ENCODE data around the gene ANAPC2.

ANAPC2 gene

DNA sequence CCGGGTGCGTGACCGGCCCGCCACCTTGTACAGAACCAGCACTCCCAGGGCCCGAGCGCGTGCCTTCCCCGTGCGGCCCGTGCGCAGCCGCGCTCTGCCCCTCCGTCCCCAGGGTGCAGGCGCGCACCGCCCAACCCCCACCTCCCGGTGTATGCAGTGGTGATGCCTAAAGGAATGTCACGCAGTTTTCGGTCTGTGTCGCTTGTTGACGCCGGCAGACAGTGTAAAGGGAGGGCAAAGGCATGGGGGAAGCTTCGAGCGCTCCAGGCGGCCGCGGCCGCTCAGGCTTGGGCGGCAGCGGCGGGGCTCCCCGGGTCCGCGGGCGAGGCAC, 19.8 kb downstream of the ANAPC2 start:
- Histone ChIP-seq H3K4me3 (ENCODE audit: low read depth in 1 of 5, low read length in 5 of 5) (peak overlapping the region in 4 of 5 donors; percentile 27 to 66 (median 58)), H3K36me3 (ENCODE audit: control insufficient read depth in 5 of 5, insufficient read depth in 5 of 5, low read length in 5 of 5) (no peaks in the 10 kb centered on the region), H3K9me3 (ENCODE audit: control insufficient read depth in 5 of 5, low read length in 5 of 5) (no peaks in the 10 kb centered on the region), H3K27me3 (ENCODE audit: control insufficient read depth in 5 of 5, insufficient read depth in 4 of 5, low read length in 5 of 5) (peaks cover 50 to 89% (median 73%) of the 10 kb centered on the region in 5 donors), H3K4me1 (ENCODE audit: control insufficient read depth in 5 of 5, insufficient read depth in 5 of 5, low read length in 5 of 5) (peaks cover 0 to 21% (median 16%) of the 10 kb centered on the region in 5 donors), H3K9ac (ENCODE audit: low read length in 5 of 5) (no peak overlapping the region), H3K27ac (ENCODE audit: low read depth, low read length) (no peak overlapping the region)

GRCh38 chr9:137167747-137168572, 20.4 kb downstream of the ANAPC2 start:
- no peak overlapping the region for H3K4me3 ChIP-seq (ENCODE audit: low read depth in 1 of 5, low read length in 5 of 5)
- no peaks in the 10 kb centered on the region for H3K9me3 ChIP-seq (ENCODE audit: control insufficient read depth in 5 of 5, low read length in 5 of 5)
- no peak overlapping the region for H3K9ac ChIP-seq (ENCODE audit: low read length in 5 of 5)
- no peak overlapping the region for H3K27ac ChIP-seq (ENCODE audit: low read depth, low read length)
- peaks cover 53 to 88% (median 78%) of the 10 kb centered on the region in 5 donors for H3K27me3 ChIP-seq (ENCODE audit: control insufficient read depth in 5 of 5, insufficient read depth in 4 of 5, low read length in 5 of 5)
- H3K36me3 ChIP-seq (ENCODE audit: control insufficient read depth in 5 of 5, insufficient read depth in 5 of 5, low read length in 5 of 5) = no peaks in the 10 kb centered on the region
- H3K4me1 ChIP-seq (ENCODE audit: control insufficient read depth in 5 of 5, insufficient read depth in 5 of 5, low read length in 5 of 5) = peaks cover 0 to 26% (median 19%) of the 10 kb centered on the region in 5 donors

DNA sequence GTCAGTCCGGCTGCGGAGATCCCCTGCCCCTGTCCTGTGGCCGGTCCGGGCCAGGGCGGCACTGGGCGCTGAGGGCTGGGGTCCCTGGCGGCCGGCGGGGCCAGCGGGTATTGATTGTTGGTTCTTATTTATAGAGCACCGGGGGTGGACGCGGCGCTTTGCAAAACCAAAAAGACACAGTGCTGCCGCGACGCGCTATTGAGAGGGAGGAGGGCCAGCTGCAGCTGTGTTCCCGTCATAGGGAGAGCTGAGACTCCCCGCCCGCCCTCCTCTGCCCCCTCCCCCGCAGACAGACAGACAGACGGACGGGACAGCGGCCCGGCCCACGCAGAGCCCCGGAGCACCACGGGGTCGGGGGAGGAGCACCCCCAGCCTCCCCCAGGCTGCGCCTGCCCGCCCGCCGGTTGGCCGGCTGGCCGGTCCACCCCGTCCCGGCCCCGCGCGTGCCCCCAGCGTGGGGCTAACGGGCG, 21.0 kb downstream of the ANAPC2 start:
- Histone ChIP-seq H3K4me3 (ENCODE audit: low read depth in 1 of 5, low read length in 5 of 5) (no peak overlapping the region), H3K4me1 (ENCODE audit: control insufficient read depth in 5 of 5, insufficient read depth in 5 of 5, low read length in 5 of 5) (peaks cover 0 to 31% (median 20%) of the 10 kb centered on the region in 5 donors), H3K9ac (ENCODE audit: low read length in 5 of 5) (no peak overlapping the region), H3K36me3 (ENCODE audit: control insufficient read depth in 5 of 5, insufficient read depth in 5 of 5, low read length in 5 of 5) (no peaks in the 10 kb centered on the region), H3K27ac (ENCODE audit: low read depth, low read length) (no peak overlapping the region), H3K9me3 (ENCODE audit: control insufficient read depth in 5 of 5, low read length in 5 of 5) (no peaks in the 10 kb centered on the region), H3K27me3 (ENCODE audit: control insufficient read depth in 5 of 5, insufficient read depth in 4 of 5, low read length in 5 of 5) (peaks cover 55 to 88% (median 81%) of the 10 kb centered on the region in 5 donors)

DNA sequence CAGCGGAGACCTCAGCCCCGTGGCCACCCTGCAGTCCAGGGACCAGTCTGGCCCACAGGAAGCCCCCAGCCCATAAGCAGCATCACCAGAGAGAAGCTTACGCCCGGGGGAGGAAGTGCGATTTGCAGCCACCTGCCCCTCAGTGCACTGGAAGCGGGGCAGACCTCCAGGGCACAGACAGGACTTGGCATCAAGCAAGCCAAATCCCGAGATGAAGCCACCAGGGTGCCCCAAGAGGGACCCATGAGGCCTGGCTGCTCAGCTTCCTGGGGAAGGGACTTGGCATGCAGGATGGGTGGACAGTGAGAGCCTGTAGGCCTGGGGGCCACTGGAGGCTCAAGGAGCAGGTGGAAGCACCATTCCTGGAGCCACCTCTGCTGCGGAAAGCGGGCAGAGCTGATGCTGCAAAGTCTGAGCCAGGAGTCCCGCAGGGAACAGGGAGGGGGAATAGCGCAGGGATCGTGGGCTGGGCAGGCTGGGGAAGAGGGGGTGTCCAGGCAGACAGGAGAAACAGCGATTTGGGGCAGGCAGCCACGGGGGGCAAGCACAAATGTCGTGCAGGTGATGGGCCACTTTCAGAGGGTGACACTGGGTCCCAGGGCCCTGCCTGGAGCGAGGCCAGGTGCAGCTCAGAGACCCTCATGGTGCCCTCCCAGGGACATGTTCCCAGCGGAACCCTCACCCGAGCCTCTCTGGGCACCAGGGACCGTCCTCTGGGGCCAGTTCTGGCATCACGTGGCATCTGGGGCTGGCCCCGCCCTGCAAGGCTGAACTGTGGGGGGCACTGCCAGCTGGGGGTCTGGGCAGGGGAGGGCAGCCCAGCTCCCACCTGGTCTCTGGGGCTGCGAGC, 21.8 kb downstream of the ANAPC2 start:
- H3K27me3 ChIP-seq (ENCODE audit: control insufficient read depth in 5 of 5, insufficient read depth in 4 of 5, low read length in 5 of 5) = peaks cover 55 to 88% (median 78%) of the 10 kb centered on the region in 5 donors

DNA sequence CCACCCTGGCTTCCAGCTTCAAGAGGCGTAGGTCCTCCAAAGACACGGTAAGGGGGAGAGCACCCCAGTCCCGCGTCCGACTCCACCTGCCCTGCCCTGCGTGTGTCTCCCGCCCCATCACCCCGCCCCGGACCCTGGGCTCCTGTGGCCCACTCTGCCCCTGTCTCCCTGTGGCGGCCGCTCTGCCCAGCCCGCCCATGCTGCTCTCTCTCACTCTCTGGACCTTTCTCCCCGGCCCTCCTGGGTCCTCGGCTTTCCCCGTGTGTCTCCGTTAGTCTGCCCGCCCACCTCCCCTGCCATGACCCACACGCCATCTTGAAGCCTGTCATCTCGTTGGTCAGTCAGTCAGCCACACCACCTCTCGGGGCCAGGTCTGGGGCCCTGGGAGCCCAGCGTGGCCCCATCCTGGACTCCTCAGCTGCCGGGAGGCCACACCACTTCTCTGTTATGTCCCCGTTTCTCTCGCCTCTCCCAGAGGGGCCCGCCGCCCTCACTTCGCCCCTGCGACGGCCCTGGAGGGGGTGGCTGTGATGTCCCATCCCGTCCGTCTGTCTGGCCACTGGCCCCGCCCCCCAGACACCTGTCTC, 23.0 kb downstream of the ANAPC2 start:
- Histone ChIP-seq H3K27me3 (ENCODE audit: control insufficient read depth in 5 of 5, insufficient read depth in 4 of 5, low read length in 5 of 5) (peaks cover 54 to 84% (median 74%) of the 10 kb centered on the region in 5 donors), H3K9ac (ENCODE audit: low read length in 5 of 5) (no peak overlapping the region), H3K4me1 (ENCODE audit: control insufficient read depth in 5 of 5, insufficient read depth in 5 of 5, low read length in 5 of 5) (peaks cover 0 to 31% (median 20%) of the 10 kb centered on the region in 5 donors)

More for the DNA sequence above, 21.8 kb downstream of the ANAPC2 start:
- H3K9me3 ChIP-seq (ENCODE audit: control insufficient read depth in 5 of 5, low read length in 5 of 5) = no peaks in the 10 kb centered on the region
- H3K4me3 ChIP-seq (ENCODE audit: low read depth in 1 of 5, low read length in 5 of 5) = no peak overlapping the region
- no peak overlapping the region for H3K27ac ChIP-seq (ENCODE audit: low read depth, low read length)
- no peak overlapping the region for H3K9ac ChIP-seq (ENCODE audit: low read length in 5 of 5)
- H3K4me1 ChIP-seq (ENCODE audit: control insufficient read depth in 5 of 5, insufficient read depth in 5 of 5, low read length in 5 of 5) = peaks cover 0 to 31% (median 20%) of the 10 kb centered on the region in 5 donors
- H3K36me3 ChIP-seq (ENCODE audit: control insufficient read depth in 5 of 5, insufficient read depth in 5 of 5, low read length in 5 of 5) = no peaks in the 10 kb centered on the region

DNA sequence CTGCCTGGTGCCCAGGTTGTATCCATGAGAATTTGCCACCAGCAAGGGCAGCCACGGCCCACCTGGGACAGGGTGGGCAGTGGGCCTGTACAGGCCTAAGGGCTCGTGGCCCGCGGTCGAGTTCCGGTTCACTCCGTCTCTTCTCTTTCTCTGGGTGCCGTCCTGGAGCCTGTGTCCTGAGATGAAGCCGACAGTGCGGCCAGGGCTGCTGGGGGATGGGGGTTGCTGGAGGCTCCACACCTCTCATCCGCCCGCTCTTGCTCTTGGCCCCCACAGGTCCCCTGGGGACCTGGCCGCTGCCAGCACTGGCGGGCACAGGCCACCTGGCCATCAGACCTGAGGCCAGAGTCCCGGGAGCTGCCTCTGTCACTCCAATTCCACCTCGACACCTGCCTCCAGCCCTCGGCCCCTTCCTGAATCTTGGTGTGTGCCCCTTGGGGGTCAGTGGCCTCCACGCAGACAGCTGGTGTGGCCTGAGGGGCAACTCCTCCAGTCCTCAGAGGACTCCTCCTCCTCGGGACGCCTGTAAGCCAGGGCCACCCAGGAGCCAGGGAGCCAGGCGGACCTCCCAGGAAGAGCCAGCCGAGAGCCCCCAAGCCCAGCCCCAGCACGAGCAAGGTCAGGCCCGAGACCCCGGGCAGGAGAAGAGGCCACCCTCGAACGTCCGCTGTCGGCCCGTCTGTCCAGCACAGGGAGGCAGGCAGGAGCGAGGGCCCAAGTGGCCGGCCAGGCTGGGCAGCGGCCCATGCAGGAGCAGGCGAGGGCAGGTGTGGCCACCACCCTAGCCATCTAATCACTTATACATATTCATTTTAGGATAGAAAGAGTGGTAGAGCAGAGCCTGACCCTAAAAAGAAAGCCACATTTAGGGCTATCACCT, 23.8 kb downstream of the ANAPC2 start:
- H3K9ac ChIP-seq (ENCODE audit: low read length in 5 of 5) = no peak overlapping the region
- no peaks in the 10 kb centered on the region for H3K36me3 ChIP-seq (ENCODE audit: control insufficient read depth in 5 of 5, insufficient read depth in 5 of 5, low read length in 5 of 5)
- H3K4me1 ChIP-seq (ENCODE audit: control insufficient read depth in 5 of 5, insufficient read depth in 5 of 5, low read length in 5 of 5) = peaks cover 0 to 28% (median 19%) of the 10 kb centered on the region in 5 donors
- peaks cover 0 to 2% (median 0%) of the 10 kb centered on the region in 5 donors for H3K9me3 ChIP-seq (ENCODE audit: control insufficient read depth in 5 of 5, low read length in 5 of 5)
- H3K27ac ChIP-seq (ENCODE audit: low read depth, low read length) = no peak overlapping the region
- H3K4me3 ChIP-seq (ENCODE audit: low read depth in 1 of 5, low read length in 5 of 5) = no peak overlapping the region
- peaks cover 54 to 83% (median 72%) of the 10 kb centered on the region in 5 donors for H3K27me3 ChIP-seq (ENCODE audit: control insufficient read depth in 5 of 5, insufficient read depth in 4 of 5, low read length in 5 of 5)

More for the DNA sequence above, 23.0 kb downstream of the ANAPC2 start:
- no peak overlapping the region for H3K27ac ChIP-seq (ENCODE audit: low read depth, low read length)
- H3K9me3 ChIP-seq (ENCODE audit: control insufficient read depth in 5 of 5, low read length in 5 of 5) = no peaks in the 10 kb centered on the region
- no peaks in the 10 kb centered on the region for H3K36me3 ChIP-seq (ENCODE audit: control insufficient read depth in 5 of 5, insufficient read depth in 5 of 5, low read length in 5 of 5)
- no peak overlapping the region for H3K4me3 ChIP-seq (ENCODE audit: low read depth in 1 of 5, low read length in 5 of 5)

- peaks cover 0 to 2% (median 0%) of the 10 kb centered on the region in 5 donors for H3K9me3 ChIP-seq (ENCODE audit: control insufficient read depth in 5 of 5, low read length in 5 of 5)
- H3K27ac ChIP-seq (ENCODE audit: low read depth, low read length) = no peak overlapping the region
- no peaks in the 10 kb centered on the region for H3K36me3 ChIP-seq (ENCODE audit: control insufficient read depth in 5 of 5, insufficient read depth in 5 of 5, low read length in 5 of 5)
- H3K4me1 ChIP-seq (ENCODE audit: control insufficient read depth in 5 of 5, insufficient read depth in 5 of 5, low read length in 5 of 5) = peaks cover 0 to 19% (median 12%) of the 10 kb centered on the region in 5 donors
- H3K4me3 ChIP-seq (ENCODE audit: low read depth in 1 of 5, low read length in 5 of 5) = no peak overlapping the region
- H3K27me3 ChIP-seq (ENCODE audit: control insufficient read depth in 5 of 5, insufficient read depth in 4 of 5, low read length in 5 of 5) = peaks cover 54 to 82% (median 72%) of the 10 kb centered on the region in 5 donors
- no peak overlapping the region for H3K9ac ChIP-seq (ENCODE audit: low read length in 5 of 5)
These were observed 24.6 kb downstream of the ANAPC2 start for GRCh38 chr9:137163805-137164204.

GRCh38 chr9:137163365-137163715, 25.0 kb downstream of the ANAPC2 start:
- no peaks in the 10 kb centered on the region for H3K36me3 ChIP-seq (ENCODE audit: control insufficient read depth in 5 of 5, insufficient read depth in 5 of 5, low read length in 5 of 5)
- peaks cover 54 to 86% (median 75%) of the 10 kb centered on the region in 5 donors for H3K27me3 ChIP-seq (ENCODE audit: control insufficient read depth in 5 of 5, insufficient read depth in 4 of 5, low read length in 5 of 5)
- H3K4me1 ChIP-seq (ENCODE audit: control insufficient read depth in 5 of 5, insufficient read depth in 5 of 5, low read length in 5 of 5) = peaks cover 0 to 15% (median 9%) of the 10 kb centered on the region in 5 donors
- no peak overlapping the region for H3K27ac ChIP-seq (ENCODE audit: low read depth, low read length)
- peaks cover 0 to 2% (median 0%) of the 10 kb centered on the region in 5 donors for H3K9me3 ChIP-seq (ENCODE audit: control insufficient read depth in 5 of 5, low read length in 5 of 5)
- no peak overlapping the region for H3K9ac ChIP-seq (ENCODE audit: low read length in 5 of 5)
- H3K4me3 ChIP-seq (ENCODE audit: low read depth in 1 of 5, low read length in 5 of 5) = peak overlapping the region in 1 of 5 donors; percentile 22
